HepG2 (cell line): ENCODE results near the gene TTC5. TPM values are rescaled to one million over a fixed set of nuclear protein-coding genes. Genes with fewer than 3 reads are reported as not detected.

Experiments used
- BRD4 ChIP-seq: sonication (generic); formaldehyde crosslinking; IDR thresholded peaks from 2 replicates; pipeline ENCODE4 v1.4.0; 2020; ENCODE audit warnings: missing genetic modification reagents
- E2F1 ChIP-seq: sonication (generic); formaldehyde crosslinking; IDR thresholded peaks from 2 replicates; pipeline ENCODE4 v1.5.0; 2020; ENCODE audit warnings: missing genetic modification reagents
- GFI1 ChIP-seq: sonication (generic); formaldehyde crosslinking; IDR thresholded peaks from 2 replicates; pipeline ENCODE4 v1.5.0; 2020; ENCODE audit warnings: missing genetic modification reagents, mild to moderate bottlenecking, borderline replicate concordance
- GRHL1 ChIP-seq: sonication (generic); formaldehyde crosslinking; conservative IDR thresholded peaks from 2 replicates; pipeline ENCODE4 v1.8.0; 2022; ENCODE audit warnings: missing genetic modification reagents
- HMGA1 ChIP-seq: sonication (generic); formaldehyde crosslinking; conservative IDR thresholded peaks from 2 replicates; pipeline ENCODE4 v1.4.0; 2020; ENCODE audit warnings: missing genetic modification reagents
- KLF13 ChIP-seq: sonication (generic); formaldehyde crosslinking; IDR thresholded peaks from 2 replicates; pipeline ENCODE4 v1.4.0; 2020; ENCODE audit warnings: mild to moderate bottlenecking, missing genetic modification reagents
- MIXL1 ChIP-seq: IDR thresholded peaks from 2 replicates; pipeline ENCODE4 v1.6.1; 2016
- RFX5 ChIP-seq: IDR thresholded peaks from 2 replicates; pipeline ENCODE4 v1.6.1; 2011; ENCODE audit warnings: low read depth, low read length, improper control_type of control experiment
- TOE1 ChIP-seq: sonication (generic); formaldehyde crosslinking; IDR thresholded peaks from 2 replicates; pipeline ENCODE4 v1.4.0; 2020; ENCODE audit warnings: mild to moderate bottlenecking, missing genetic modification reagents
- USF2 ChIP-seq, 2 experiments: sonication (generic) in 1 of 2; formaldehyde crosslinking in 1 of 2; IDR thresholded peaks; 2 replicates each; pipeline versions ENCODE4 v1.5.1 to v1.6.1; 2011 to 2020; ENCODE audit warnings: borderline replicate concordance in 1 of 2, low read depth in 1 of 2, low read length in 1 of 2, mild to moderate bottlenecking in 1 of 2, missing genetic modification reagents in 1 of 2, moderate library complexity in 1 of 2
- ZBTB26 ChIP-seq: IDR thresholded peaks from 2 replicates; pipeline ENCODE4 v1.6.1; 2016; ENCODE audit warnings: missing compliant biosample characterization, missing genetic modification reagents, borderline replicate concordance
- ZMAT5 ChIP-seq: sonication (generic); formaldehyde crosslinking; IDR thresholded peaks from 2 replicates; pipeline ENCODE4 v1.5.0; 2020; ENCODE audit warnings: mild to moderate bottlenecking, low read depth, missing genetic modification reagents, borderline replicate concordance
- ZNF207 ChIP-seq: fragments of 450-650 bp; IDR thresholded peaks from 2 replicates; pipeline ENCODE4 v1.6.1; 2016; ENCODE audit warnings: antibody characterized with exemption, borderline replicate concordance
- ZNF234 ChIP-seq: sonication (generic); formaldehyde crosslinking; conservative IDR thresholded peaks from 2 replicates; pipeline ENCODE4 v1.5.1; 2020; ENCODE audit warnings: mild to moderate bottlenecking, missing genetic modification reagents
- ZNF263 ChIP-seq: sonication (generic); formaldehyde crosslinking; IDR thresholded peaks from 2 replicates; pipeline ENCODE4 v1.4.0; 2020; ENCODE audit warnings: missing genetic modification reagents
- ZNF451 ChIP-seq: sonication (generic); formaldehyde crosslinking; IDR thresholded peaks from 2 replicates; pipeline ENCODE4 v1.5.0; 2020; ENCODE audit warnings: mild to moderate bottlenecking, missing genetic modification reagents
- ZNF484 ChIP-seq: sonication (generic); formaldehyde crosslinking; IDR thresholded peaks from 2 replicates; pipeline ENCODE4 v1.5.1; 2020; ENCODE audit warnings: mild to moderate bottlenecking, low read depth, missing genetic modification reagents, borderline replicate concordance
- ZNF576 ChIP-seq: sonication (generic); formaldehyde crosslinking; IDR thresholded peaks from 2 replicates; pipeline ENCODE4 v1.4.0; 2020; ENCODE audit warnings: mild to moderate bottlenecking, missing genetic modification reagents
- ZXDC ChIP-seq: sonication (generic); formaldehyde crosslinking; IDR thresholded peaks from 2 replicates; pipeline ENCODE4 v1.5.0; 2020; ENCODE audit warnings: mild to moderate bottlenecking, missing genetic modification reagents
- polyA plus RNA-seq, 8 experiments: library from polyadenylated mRNA; depleted of rRNA in 3 of 8; stranded (reverse) in 7 of 8; unstranded in 1 of 8; fragments of >200 nt; fragmentation: Illumina TruSeq in 4 of 8; extraction: Trizol in 4 of 8; gene quantifications; 2 replicates each; pipeline versions ENCODE4 v1.2.1 to v1.2.3, GENCODE V29; 2011 to 2016; ENCODE audit warnings: low read depth in 4 of 8, missing spikeins in 1 of 8, mixed read lengths in 1 of 8; ENCODE audit not compliant: insufficient read depth in 1 of 8
- total RNA-seq, 5 experiments: library from RNA; depleted of rRNA; stranded (reverse); fragments of >200 nt; fragmentation: Illumina TruSeq; extraction: Trizol; gene quantifications; 2 replicates each; pipeline ENCODE4 v1.2.3, GENCODE V29; 2016; ENCODE audit warnings: low read depth in 1 of 5

Gene TTC5
- total and polyA plus RNA-seq, 2 of the 13 experiments (the other 11 are each of a cell fraction or from before 2014, with no cell fraction given) = 8.7 to 28.5 TPM

GRCh38 chr14:20305265-20306078, at the start of gene TTC5 (continued):
- TF ChIP-seq GFI1 (CRISPR knock-in tag) (peak; percentile 59; the same call in 1 of the 2 replicates), MIXL1 (CRISPR knock-in tag) (no peak), ZNF207 (no peak), ZBTB26 (CRISPR knock-in tag) (no peak), ZNF484 (CRISPR knock-in tag) (no peak), KLF13 (CRISPR knock-in tag) (no peak), ZXDC (CRISPR knock-in tag) (no peak), ZNF576 (CRISPR knock-in tag) (no peak), BRD4 (CRISPR knock-in tag) (no peak), E2F1 (no peak), RFX5 (no peak), GRHL1 (CRISPR knock-in tag) (no peak), HMGA1 (CRISPR knock-in tag) (no peak), ZNF234 (CRISPR knock-in tag) (no peak), USF2 (IDR thresholded peaks at IDR 0.05; ENCODE audit: low read depth, low read length) (no peak), USF2 (CRISPR knock-in tag; IDR thresholded peaks at IDR 0.05; ENCODE audit: borderline replicate concordance) (no peak), TOE1 (CRISPR knock-in tag) (no peak), ZMAT5 (CRISPR knock-in tag) (no peak), ZNF263 (CRISPR knock-in tag) (no peak), ZNF451 (CRISPR knock-in tag) (no peak)
